ENCODE measurements around the gene PPFIBP1.

DNA sequence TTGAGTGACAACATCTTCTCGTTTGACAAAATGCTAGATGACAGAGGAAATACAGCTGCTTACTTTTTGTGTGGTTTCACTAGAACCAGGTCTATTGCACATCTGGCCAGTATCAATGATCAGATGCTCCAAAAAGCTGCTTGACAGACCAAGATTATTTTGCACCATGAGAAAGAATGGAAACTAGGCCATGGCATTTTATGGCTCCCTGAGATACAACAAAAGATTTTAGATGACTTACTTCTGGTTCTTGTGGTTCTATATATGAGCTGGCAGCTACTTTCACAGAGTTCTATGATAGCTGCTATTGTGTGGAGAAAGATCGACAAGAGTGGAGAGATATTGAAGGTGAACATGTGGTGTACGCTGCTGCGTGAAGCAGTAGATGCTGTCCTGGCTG is 25.9 kb upstream of the PPFIBP1 start:
- TF ChIP-seq POLR2A (IDR thresholded peaks at IDR 0.05; ENCODE audit: low read length) (no peak), POLR2AphosphoS2 (conservative IDR thresholded peaks at IDR 0.05; ENCODE audit: low read length) (no peak)
- TF ChIP-seq, protein P1, sequence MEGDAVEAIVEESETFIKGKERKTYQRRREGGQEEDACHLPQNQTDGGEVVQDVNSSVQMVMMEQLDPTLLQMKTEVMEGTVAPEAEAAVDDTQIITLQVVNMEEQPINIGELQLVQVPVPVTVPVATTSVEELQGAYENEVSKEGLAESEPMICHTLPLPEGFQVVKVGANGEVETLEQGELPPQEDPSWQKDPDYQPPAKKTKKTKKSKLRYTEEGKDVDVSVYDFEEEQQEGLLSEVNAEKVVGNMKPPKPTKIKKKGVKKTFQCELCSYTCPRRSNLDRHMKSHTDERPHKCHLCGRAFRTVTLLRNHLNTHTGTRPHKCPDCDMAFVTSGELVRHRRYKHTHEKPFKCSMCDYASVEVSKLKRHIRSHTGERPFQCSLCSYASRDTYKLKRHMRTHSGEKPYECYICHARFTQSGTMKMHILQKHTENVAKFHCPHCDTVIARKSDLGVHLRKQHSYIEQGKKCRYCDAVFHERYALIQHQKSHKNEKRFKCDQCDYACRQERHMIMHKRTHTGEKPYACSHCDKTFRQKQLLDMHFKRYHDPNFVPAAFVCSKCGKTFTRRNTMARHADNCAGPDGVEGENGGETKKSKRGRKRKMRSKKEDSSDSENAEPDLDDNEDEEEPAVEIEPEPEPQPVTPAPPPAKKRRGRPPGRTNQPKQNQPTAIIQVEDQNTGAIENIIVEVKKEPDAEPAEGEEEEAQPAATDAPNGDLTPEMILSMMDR (IDR thresholded peaks at IDR 0.05): no peak

Data from A549 (cell line).